ENCODE data around the gene SAMMSON.

DNA sequence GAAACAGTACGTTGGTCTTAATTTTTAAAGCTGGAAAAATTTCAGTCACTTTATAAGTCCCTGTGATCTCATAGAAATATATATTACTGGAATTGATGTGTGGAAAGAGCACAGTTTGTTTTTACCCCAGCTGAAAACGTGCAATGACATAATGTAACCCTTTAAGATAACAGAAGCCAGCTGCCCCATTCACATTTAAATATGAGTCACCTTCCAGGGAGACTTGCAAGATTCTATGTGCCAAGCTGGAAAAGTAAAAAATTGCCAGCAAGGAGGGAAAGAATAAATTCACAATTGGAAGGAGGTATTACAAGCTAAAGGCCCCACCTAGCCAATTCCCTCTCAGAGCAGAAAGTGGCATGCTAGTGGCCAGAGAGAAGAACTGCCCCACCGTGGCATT is 50.2 kb downstream of the SAMMSON start:
- TF ChIP-seq GATA2 (IDR thresholded peaks at IDR 0.05; ENCODE audit: low read depth, low read length) (no peak), GATA3 (IDR thresholded peaks at IDR 0.05; ENCODE audit: low read depth, low read length) (no peak)

Data from SH-SY5Y (cell line).